ENCODE measurements around the gene PRELID3B. TPM values are rescaled to one million over a fixed set of nuclear protein-coding genes. Genes with fewer than 3 reads are reported as not detected.

Gene PRELID3B
- total and polyA plus RNA-seq, 10 of the 15 experiments (the other 5 are each of a cell fraction or from before 2014, with no cell fraction given): 72.5 to 151 (median 124) TPM

DNA sequence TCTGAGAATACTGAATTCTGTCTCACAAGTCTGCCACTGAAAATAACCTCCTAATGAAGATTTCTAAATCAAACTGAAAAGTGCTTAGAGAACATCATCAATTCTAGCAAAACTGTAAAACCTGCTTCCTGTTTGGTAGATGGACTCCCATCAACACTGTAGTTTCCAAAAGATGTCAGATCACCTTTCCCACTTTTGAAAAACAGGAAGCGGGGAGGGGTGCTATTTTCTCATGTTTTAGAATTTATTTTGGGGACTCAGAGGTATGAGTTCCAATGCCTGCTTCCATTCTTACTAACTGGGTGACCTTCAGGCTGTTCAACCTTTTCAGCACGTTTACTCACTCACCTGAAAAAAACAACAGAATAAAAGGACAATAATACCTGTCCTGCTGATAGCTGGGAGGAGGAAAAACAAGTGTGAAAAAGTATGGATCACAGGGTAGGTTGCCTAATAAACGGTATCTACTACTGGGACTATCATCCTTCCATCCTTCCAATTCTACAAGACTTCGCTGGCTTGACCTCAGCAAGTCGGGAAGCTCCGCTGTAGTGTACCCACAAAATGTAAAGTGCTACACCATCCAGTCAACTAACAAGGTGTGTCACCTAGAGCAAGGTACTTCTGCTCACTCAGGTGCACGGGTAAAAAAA, 11.5 kb downstream of the PRELID3B start (continued):
- TF ChIP-seq, protein P1, sequence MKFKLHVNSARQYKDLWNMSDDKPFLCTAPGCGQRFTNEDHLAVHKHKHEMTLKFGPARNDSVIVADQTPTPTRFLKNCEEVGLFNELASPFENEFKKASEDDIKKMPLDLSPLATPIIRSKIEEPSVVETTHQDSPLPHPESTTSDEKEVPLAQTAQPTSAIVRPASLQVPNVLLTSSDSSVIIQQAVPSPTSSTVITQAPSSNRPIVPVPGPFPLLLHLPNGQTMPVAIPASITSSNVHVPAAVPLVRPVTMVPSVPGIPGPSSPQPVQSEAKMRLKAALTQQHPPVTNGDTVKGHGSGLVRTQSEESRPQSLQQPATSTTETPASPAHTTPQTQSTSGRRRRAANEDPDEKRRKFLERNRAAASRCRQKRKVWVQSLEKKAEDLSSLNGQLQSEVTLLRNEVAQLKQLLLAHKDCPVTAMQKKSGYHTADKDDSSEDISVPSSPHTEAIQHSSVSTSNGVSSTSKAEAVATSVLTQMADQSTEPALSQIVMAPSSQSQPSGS (IDR thresholded peaks at IDR 0.05; ENCODE audit: low read length): no peak
- TF ChIP-seq, protein P2, sequence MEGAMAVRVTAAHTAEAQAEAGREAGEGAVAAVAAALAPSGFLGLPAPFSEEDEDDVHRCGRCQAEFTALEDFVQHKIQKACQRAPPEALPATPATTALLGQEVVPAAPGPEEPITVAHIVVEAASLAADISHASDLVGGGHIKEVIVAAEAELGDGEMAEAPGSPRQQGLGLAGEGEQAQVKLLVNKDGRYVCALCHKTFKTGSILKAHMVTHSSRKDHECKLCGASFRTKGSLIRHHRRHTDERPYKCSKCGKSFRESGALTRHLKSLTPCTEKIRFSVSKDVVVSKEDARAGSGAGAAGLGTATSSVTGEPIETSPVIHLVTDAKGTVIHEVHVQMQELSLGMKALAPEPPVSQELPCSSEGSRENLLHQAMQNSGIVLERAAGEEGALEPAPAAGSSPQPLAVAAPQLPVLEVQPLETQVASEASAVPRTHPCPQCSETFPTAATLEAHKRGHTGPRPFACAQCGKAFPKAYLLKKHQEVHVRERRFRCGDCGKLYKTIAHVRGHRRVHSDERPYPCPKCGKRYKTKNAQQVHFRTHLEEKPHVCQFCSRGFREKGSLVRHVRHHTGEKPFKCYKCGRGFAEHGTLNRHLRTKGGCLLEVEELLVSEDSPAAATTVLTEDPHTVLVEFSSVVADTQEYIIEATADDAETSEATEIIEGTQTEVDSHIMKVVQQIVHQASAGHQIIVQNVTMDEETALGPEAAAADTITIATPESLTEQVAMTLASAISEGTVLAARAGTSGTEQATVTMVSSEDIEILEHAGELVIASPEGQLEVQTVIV (IDR thresholded peaks at IDR 0.05; ENCODE audit: borderline replicate concordance, partially characterized antibody): no peak
- TF ChIP-seq PAX8 (IDR thresholded peaks at IDR 0.05): no peak
- 0 out of 2 replicates have a peak, but pooled peaks have one; percentile 10 for TF ChIP-seq NFIC (IDR thresholded peaks at IDR 0.05; ENCODE audit: low read depth, low read length)
- peak; percentile 59; the same call in 1 of the 2 replicates for TF ChIP-seq SPI1 (IDR thresholded peaks at IDR 0.05; ENCODE audit: borderline replicate concordance, insufficient read depth, low read depth, low read length)
- TF ChIP-seq SMAD5 (IDR thresholded peaks at IDR 0.05; ENCODE audit: low read depth): no peak
- TF ChIP-seq, protein P3, sequence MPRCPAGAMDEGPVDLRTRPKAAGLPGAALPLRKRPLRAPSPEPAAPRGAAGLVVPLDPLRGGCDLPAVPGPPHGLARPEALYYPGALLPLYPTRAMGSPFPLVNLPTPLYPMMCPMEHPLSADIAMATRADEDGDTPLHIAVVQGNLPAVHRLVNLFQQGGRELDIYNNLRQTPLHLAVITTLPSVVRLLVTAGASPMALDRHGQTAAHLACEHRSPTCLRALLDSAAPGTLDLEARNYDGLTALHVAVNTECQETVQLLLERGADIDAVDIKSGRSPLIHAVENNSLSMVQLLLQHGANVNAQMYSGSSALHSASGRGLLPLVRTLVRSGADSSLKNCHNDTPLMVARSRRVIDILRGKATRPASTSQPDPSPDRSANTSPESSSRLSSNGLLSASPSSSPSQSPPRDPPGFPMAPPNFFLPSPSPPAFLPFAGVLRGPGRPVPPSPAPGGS (IDR thresholded peaks at IDR 0.05; ENCODE audit: borderline replicate concordance, insufficient read depth, low read depth, low read length, poor library complexity, severe bottlenecking): no peak
- TF ChIP-seq, protein P4, sequence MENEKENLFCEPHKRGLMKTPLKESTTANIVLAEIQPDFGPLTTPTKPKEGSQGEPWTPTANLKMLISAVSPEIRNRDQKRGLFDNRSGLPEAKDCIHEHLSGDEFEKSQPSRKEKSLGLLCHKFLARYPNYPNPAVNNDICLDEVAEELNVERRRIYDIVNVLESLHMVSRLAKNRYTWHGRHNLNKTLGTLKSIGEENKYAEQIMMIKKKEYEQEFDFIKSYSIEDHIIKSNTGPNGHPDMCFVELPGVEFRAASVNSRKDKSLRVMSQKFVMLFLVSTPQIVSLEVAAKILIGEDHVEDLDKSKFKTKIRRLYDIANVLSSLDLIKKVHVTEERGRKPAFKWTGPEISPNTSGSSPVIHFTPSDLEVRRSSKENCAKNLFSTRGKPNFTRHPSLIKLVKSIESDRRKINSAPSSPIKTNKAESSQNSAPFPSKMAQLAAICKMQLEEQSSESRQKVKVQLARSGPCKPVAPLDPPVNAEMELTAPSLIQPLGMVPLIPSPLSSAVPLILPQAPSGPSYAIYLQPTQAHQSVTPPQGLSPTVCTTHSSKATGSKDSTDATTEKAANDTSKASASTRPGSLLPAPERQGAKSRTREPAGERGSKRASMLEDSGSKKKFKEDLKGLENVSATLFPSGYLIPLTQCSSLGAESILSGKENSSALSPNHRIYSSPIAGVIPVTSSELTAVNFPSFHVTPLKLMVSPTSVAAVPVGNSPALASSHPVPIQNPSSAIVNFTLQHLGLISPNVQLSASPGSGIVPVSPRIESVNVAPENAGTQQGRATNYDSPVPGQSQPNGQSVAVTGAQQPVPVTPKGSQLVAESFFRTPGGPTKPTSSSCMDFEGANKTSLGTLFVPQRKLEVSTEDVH (IDR thresholded peaks at IDR 0.05; ENCODE audit: low read depth, partially characterized antibody): no peak
- no peak for TF ChIP-seq ZSCAN29 (IDR thresholded peaks at IDR 0.05)
- no peak for TF ChIP-seq TAF1 (IDR thresholded peaks at IDR 0.05; ENCODE audit: borderline replicate concordance, low read depth, low read length)
- no peak for TF ChIP-seq SUPT20H (IDR thresholded peaks at IDR 0.05; ENCODE audit: borderline replicate concordance, control insufficient read depth, low read depth, low read length)
- no peak for TF ChIP-seq ATF7 (IDR thresholded peaks at IDR 0.05; ENCODE audit: low read depth)
- no peak for TF ChIP-seq MYC (IDR thresholded peaks at IDR 0.05; ENCODE audit: insufficient read depth, insufficient read length, insufficient replicate concordance, low read length, severe bottlenecking)
- TF ChIP-seq, protein P5, sequence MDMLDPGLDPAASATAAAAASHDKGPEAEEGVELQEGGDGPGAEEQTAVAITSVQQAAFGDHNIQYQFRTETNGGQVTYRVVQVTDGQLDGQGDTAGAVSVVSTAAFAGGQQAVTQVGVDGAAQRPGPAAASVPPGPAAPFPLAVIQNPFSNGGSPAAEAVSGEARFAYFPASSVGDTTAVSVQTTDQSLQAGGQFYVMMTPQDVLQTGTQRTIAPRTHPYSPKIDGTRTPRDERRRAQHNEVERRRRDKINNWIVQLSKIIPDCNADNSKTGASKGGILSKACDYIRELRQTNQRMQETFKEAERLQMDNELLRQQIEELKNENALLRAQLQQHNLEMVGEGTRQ (IDR thresholded peaks at IDR 0.05; ENCODE audit: borderline replicate concordance, low read depth, low read length): no peak
- no peak for TF ChIP-seq CHD4 (IDR thresholded peaks at IDR 0.05)
- TF ChIP-seq, protein P6, sequence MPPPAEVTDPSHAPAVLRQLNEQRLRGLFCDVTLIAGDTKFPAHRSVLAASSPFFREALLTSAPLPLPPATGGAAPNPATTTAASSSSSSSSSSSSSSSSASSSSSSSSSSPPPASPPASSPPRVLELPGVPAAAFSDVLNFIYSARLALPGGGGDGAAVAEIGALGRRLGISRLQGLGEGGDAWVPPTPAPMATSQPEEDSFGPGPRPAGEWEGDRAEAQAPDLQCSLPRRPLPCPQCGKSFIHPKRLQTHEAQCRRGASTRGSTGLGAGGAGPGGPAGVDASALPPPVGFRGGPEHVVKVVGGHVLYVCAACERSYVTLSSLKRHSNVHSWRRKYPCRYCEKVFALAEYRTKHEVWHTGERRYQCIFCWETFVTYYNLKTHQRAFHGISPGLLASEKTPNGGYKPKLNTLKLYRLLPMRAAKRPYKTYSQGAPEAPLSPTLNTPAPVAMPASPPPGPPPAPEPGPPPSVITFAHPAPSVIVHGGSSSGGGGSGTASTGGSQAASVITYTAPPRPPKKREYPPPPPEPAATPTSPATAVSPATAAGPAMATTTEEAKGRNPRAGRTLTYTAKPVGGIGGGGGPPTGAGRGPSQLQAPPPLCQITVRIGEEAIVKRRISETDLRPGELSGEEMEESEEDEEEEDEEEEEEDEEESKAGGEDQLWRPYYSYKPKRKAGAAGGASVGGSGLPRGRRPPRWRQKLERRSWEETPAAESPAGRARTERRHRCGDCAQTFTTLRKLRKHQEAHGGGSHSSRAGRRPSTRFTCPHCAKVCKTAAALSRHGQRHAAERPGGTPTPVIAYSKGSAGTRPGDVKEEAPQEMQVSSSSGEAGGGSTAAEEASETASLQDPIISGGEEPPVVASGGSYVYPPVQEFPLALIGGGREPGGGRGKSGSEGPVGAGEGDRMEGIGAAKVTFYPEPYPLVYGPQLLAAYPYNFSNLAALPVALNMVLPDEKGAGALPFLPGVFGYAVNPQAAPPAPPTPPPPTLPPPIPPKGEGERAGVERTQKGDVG (CRISPR knock-in tag; IDR thresholded peaks at IDR 0.05): no peak
